ENCODE results near the gene EDC4. TPM values are rescaled to one million over a fixed set of nuclear protein-coding genes. Genes with fewer than 3 reads are reported as not detected.

EDC4 gene
- total and polyA plus RNA-seq, 2 of the 8 experiments (the other 6 are each of a cell fraction or from before 2014, with no cell fraction given), result 58.5 to 72.7 TPM

DNA sequence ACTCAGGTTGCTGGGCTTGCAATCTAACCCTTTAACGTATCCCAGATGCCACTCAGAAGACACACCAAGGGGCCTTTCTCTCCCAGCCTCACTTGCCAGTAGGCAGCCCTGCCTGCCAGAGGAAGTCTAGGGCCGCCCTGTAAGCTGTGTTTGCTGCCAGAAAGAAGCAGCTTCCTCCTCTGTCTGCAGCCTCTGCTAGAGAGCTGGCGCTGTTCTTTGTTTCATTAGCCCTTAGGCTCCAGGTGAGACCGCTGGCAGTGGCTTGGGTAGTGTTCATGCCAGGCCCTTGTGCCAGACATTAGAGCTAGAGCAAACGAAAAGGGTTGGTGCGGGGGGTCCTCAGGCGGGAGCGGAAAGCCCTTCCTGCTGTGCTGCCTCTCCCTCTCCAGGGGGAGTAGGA lies 49.9 kb downstream of the EDC4 start (continued):
- TF ChIP-seq EGR1 (IDR thresholded peaks at IDR 0.05; ENCODE audit: borderline replicate concordance, low read depth, low read length) (no peak), RFX5 (IDR thresholded peaks at IDR 0.05; ENCODE audit: borderline replicate concordance, low read depth, low read length) (no peak)

Data from H1 (cell line).